Ovary (tissue), 9 donors: ENCODE measurements around the gene WWOX. TPM values are rescaled to one million over a fixed set of nuclear protein-coding genes. Genes with fewer than 3 reads are reported as not detected.

Experiments
- DNase-seq, 5 donors: peaks; one replicate each; pipeline ENCODE4 v3.0.0-alpha.2; 2019 to 2020
- H3K27ac ChIP-seq, 2 donors: fragments of 200-600 bp; one replicate each; pipeline versions ENCODE4 v1.5.1 to v1.8.0; 2019 to 2022
- H3K27me3 ChIP-seq: fragments of 200-600 bp; one replicate; pipeline ENCODE4 v1.8.0; 2022
- H3K36me3 ChIP-seq: fragments of 200-600 bp; sonication (generic); one replicate; pipeline ENCODE4 v1.5.1; 2019
- H3K4me1 ChIP-seq: one replicate; pipeline ENCODE4 v1.8.1; 2013; ENCODE audit warnings: mild to moderate bottlenecking, moderate library complexity; ENCODE audit not compliant: insufficient read depth
- H3K4me3 ChIP-seq: fragments of 200-600 bp; sonication (generic); one replicate; pipeline ENCODE4 v1.5.1; 2017
- H3K9me3 ChIP-seq, 2 donors: fragments of 200-600 bp in 1 of 2; sonication (generic) in 1 of 2; one replicate each; pipeline versions ENCODE4 v1.5.1 to v1.8.1; 2013 to 2019; ENCODE audit warnings: mild to moderate bottlenecking in 1 of 2, moderate library complexity in 1 of 2
- CTCF ChIP-seq, 3 donors: fragments of 450-650 bp in 2 of 3; fragments of 200-600 bp in 1 of 3; IDR thresholded peaks; one replicate each; pipeline versions ENCODE4 v1.5.1 to v1.8.0; 2016 to 2022; ENCODE audit warnings: antibody characterized with exemption in 3 of 3, mild to moderate bottlenecking in 1 of 3
- EP300 ChIP-seq: sonication (generic); formaldehyde crosslinking; IDR thresholded peaks from one replicate; pipeline ENCODE4 v1.6.1; 2017; ENCODE audit warnings: antibody characterized with exemption
- POLR2A ChIP-seq: fragments of 450-650 bp; IDR thresholded peaks from one replicate; pipeline ENCODE4 v1.6.1; 2017; ENCODE audit warnings: antibody characterized with exemption, mild to moderate bottlenecking, moderate library complexity
- WGBS, 3 donors: extraction: QIAGEN DNeasy Blood & Tissue Kit in 1 of 3; methylation state at CpG; one replicate each; pipeline versions ENCODE4 v1.1.5 to v1.1.7; 2013 to 2017; 5-methylcytosine and 5-hydroxymethylcytosine counted together
- intact Hi-C, 4 donors: fragments of 100-400 bp; cut with DNase I; formaldehyde crosslinking; loops; one replicate each; pipeline versions ENCODE4 v1.11.0 to v1.15.1; 2022 to 2023
- polyA plus RNA-seq, 2 donors: library from polyadenylated mRNA; stranded (reverse); fragments of 200-250 nt in 1 of 2; fragments of 350-450 nt in 1 of 2; fragmentation: Illumina TruSeq in 1 of 2; extraction: RNeasy Lipid Tissue Mini Kit (QIAGEN cat#74804) in 1 of 2; gene quantifications; one replicate each; pipeline ENCODE4 v1.2.3, GENCODE V29; 2013 to 2014
- total RNA-seq, 7 donors: library from RNA; depleted of rRNA in 2 of 7; stranded (reverse); fragments of >200 nt in 2 of 7; fragmentation: NEBNext Ultra II Directional in 3 of 7; extraction: Animal tissue kit (Norgen Biotek cat#: 25700) in 3 of 7; gene quantifications; one replicate each; pipeline versions ENCODE4 v1.1.0 to v1.2.4, GENCODE V29; 2016 to 2023
- donor health status: DM: no; HTN: no; CAD: no; lungs with moderate emphysema.
- donor health status: DM: no; HTN: no; CAD: no.
- donor health status: Bipolar disorder and iron deficiency.
- donor health status: DM: yes; HTN: yes; CAD: no.
- donor health status: DM: no; HTN: no; CAD: no.
- donor health status: DM: yes; HTN: yes; CAD: no.

Gene WWOX
- total and polyA plus RNA-seq, 9 donors: 11.0 to 40.5 (median 25.2) TPM

GRCh38 chr16:78115659-78116058 is 16.2 kb downstream of the WWOX start:
- no peaks in the 10 kb centered on the region for H3K9me3 ChIP-seq
- no peaks in the 10 kb centered on the region for H3K36me3 ChIP-seq
- H3K27ac ChIP-seq: peak overlapping the region in 1 of 2 donors; percentile 41
- no peak for TF ChIP-seq CTCF (IDR thresholded peaks at IDR 0.05)
- no peak for TF ChIP-seq EP300
- no peak for TF ChIP-seq POLR2A
- no peak overlapping the region for H3K4me3 ChIP-seq
- WGBS, 3 donors: 94 to 96% (median 95%) methylated on average over 5 of the region's 5 CpGs
- no peak for DNase-seq
- no peaks in the 10 kb centered on the region for H3K27me3 ChIP-seq
- intact Hi-C loops: loop anchor here in 1 of 4 donors (10.0 kb wide), 1 partner anchor 1489 kb away; the partner anchor contains the start of gene MAF
- peaks cover 6% of the 10 kb centered on the region for H3K4me1 ChIP-seq

- 86 to 94% (median 88%) methylated on average over 4 of the region's 4 CpGs for WGBS, 3 donors
- Histone ChIP-seq H3K27me3 (no peaks in the 10 kb centered on the region), H3K4me1 (peaks cover 6% of the 10 kb centered on the region), H3K36me3 (no peaks in the 10 kb centered on the region), H3K27ac (no peak overlapping the region), H3K9me3 (no peaks in the 10 kb centered on the region), H3K4me3 (no peak overlapping the region)
- TF ChIP-seq EP300 (no peak), POLR2A (no peak), CTCF (IDR thresholded peaks at IDR 0.05) (no peak)
- DNase-seq: no peak
- intact Hi-C loops: loop anchor here in 1 of 4 donors (10.0 kb wide), 1 partner anchor 1488 kb away; the partner anchor contains the start of gene MAF
These were observed 17.5 kb downstream of the WWOX start for GRCh38 chr16:78116946-78117345.

- H3K27ac ChIP-seq: no peak overlapping the region
- intact Hi-C loops: loop anchor here in 1 of 4 donors (10.0 kb wide), 1 partner anchor 1487 kb away; the partner anchor contains the start of gene MAF
- H3K27me3 ChIP-seq: no peaks in the 10 kb centered on the region
- TF ChIP-seq POLR2A: no peak
- TF ChIP-seq CTCF (IDR thresholded peaks at IDR 0.05): no peak
- TF ChIP-seq EP300: no peak
- no peaks in the 10 kb centered on the region for H3K9me3 ChIP-seq
- no peak overlapping the region for H3K4me3 ChIP-seq
- DNase-seq: no peak
- no peaks in the 10 kb centered on the region for H3K36me3 ChIP-seq
- WGBS, 3 donors: 80 to 82% (median 81%) methylated on average over 5 of the region's 5 CpGs
- H3K4me1 ChIP-seq: peaks cover 6% of the 10 kb centered on the region
These were observed 17.9 kb downstream of the WWOX start for GRCh38 chr16:78117391-78117790.

GRCh38 chr16:78118469-78119025 is 19.1 kb downstream of the WWOX start:
- intact Hi-C loops: loop anchor here in 1 of 4 donors (10.0 kb wide), 1 partner anchor 1486 kb away; the partner anchor contains the start of gene MAF
- Histone ChIP-seq H3K27ac (no peak overlapping the region), H3K4me3 (no peak overlapping the region), H3K36me3 (no peaks in the 10 kb centered on the region), H3K4me1 (peaks cover 6% of the 10 kb centered on the region), H3K27me3 (no peaks in the 10 kb centered on the region), H3K9me3 (no peaks in the 10 kb centered on the region)
- no peak for TF ChIP-seq POLR2A
- DNase-seq: no peak
- 24 to 45% (median 42%) methylated on average over 4 of the region's 4 CpGs for WGBS, 3 donors

- Histone ChIP-seq H3K36me3 (no peaks in the 10 kb centered on the region), H3K9me3 (no peaks in the 10 kb centered on the region), H3K27me3 (no peaks in the 10 kb centered on the region), H3K4me1 (peaks cover 8% of the 10 kb centered on the region), H3K4me3 (no peak overlapping the region), H3K27ac (peak overlapping the region in 1 of 2 donors; percentile 46)
- TF ChIP-seq EP300 (no peak), POLR2A (no peak), CTCF (IDR thresholded peaks at IDR 0.05) (peak; percentile 13 to 61 (median 36))
- DNase-seq: peak in 2 of 5 donors; percentile 26 to 33
- intact Hi-C loops: loop anchor here in 2 of 4 donors (10.0 kb wide), 2 partner anchors 112 to 382 kb away; no protein-coding TSS in a partner anchor
- WGBS, 3 donors: 1 to 6% (median 3%) methylated on average over 4 of the region's 4 CpGs
These were observed 23.4 kb downstream of the WWOX start for GRCh38 chr16:78122774-78123315.
